Measurements from ENCODE around the gene MAN1B1.

Gene MAN1B1

DNA sequence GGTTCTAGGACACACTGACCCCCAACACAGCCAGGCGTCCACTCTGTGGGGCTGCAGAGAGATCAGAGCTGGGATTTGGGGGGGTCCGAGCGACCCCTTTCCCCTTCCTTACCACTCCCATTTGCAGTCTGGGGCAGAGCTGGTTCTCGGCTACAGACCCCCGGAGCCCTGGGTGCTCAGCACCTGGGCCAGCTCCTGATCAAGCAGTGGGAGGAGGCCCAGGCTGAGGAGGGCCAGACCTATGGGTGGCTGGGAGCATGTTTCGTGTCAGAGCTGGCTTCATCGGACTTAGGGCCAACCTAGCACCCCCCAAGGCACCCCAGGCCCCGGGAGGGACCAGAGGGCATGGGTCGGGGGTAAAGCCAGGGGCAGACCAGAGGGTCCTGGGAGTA, 59.7 kb downstream of the MAN1B1 start:
- DNase-seq (ENCODE audit: low spot score), result no peak

DNA sequence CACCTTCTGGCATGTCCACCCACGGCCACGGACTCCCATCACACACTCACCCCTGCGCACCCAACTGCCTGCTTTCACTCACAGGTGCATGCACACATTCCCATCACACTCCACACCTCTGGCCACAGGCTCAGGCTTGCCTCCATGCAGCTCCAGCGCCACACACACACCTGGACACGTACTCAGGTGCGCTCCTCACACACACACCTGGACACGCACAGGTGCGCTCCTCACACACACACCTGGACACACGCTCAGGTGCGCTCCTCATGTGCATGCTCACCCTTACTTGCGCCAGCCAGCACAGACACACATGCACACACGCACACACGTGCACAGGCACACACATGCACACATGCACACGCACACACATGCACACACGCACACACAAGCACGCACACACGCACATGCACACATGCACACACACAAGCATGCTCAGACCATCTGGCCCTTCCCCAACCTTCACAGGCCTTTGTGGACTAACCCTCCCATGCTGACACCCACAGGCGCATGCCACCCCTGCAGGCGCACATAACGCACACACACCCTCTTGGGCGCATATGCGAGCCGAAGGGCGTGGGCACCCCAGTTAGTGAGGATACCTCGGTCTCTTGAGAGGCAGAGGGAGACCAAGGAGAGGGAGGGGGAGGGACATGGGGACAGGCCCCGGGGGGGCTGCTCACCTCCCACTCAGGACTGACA, 60.5 kb downstream of the MAN1B1 start:
- no peak for DNase-seq (ENCODE audit: low spot score)

DNA sequence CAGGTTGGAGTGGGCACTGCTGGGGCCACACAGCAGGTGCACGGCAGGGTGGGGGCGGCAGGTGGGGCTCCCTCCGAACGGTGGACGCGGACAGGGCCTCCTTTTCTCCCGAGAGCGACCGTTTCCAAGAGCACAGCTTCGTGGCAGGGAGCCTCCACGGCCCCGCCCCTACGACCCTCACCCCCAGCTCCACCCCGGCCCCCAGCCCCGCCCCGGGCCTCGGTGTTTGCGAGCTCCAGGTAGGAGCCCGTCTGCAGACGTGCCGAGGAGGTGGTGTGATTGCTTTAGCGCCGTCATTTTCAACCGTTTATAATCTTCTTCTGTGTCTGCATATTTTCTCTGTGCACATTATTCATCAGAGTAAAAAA, 61.0 kb downstream of the MAN1B1 start:
- no peak for DNase-seq (ENCODE audit: low spot score)

DNA sequence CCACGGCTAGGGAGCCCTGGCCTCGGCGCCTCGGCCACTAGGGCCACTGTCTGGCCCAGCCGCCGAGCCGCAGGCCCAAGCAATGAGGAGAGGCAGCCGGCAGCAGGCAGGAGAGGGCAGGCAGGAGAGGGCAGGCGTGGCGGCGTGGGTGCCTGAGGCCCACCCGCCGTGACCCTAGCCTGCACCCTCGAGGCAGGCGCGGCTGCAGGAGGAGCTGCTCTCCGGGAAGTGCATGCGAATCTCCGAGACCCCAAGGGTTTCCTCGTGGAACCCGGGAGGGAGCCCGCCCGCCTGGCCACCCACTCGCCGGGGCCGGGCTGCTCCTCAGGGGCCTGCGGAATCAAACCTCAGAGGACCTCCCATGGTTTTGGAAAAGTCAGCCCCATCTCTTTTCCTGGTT, 61.5 kb downstream of the MAN1B1 start:
- DNase-seq (ENCODE audit: low spot score), result no peak

DNA sequence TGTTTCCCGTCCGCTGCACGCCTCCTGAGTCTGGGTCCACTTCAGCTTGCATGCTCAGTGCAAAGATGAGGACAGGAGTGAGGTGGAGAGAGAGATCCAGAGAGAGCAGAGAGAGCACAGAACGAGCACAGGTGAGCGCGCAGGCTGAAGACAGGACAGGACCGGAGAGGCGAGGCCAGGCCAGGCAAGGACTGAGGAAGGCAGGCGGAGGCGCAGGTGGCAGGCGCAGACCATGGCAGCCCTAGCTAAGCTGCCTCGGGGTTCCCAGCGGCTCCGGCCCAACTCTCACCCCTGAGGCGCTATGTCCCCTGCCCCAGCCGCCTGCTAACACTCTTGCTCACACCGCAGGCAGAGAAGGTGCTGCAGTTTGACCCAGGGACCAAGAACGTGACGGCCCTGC, 61.9 kb downstream of the MAN1B1 start:
- no peak for DNase-seq (ENCODE audit: low spot score)

DNA sequence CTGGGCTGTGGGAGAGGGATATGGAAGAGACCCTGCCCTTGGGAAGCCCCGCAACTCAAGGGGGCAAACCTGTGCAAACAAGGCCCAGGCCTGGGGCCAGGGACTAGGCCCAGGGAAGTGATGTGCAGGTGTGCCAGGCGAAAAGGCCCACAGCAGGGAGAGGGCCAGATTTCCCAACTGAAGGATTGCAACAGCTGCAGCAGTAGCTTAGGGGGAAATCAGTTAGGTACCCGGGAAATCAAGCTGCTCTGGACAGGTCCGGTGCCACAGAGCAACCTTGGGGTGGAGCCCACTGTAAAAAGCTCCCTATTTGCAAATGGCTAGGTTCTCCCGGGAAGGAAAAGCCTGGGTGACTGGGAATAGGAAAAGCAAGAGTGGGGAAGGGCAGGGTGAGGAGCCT, 62.6 kb downstream of the MAN1B1 start:
- no peak for DNase-seq (ENCODE audit: low spot score)

DNA sequence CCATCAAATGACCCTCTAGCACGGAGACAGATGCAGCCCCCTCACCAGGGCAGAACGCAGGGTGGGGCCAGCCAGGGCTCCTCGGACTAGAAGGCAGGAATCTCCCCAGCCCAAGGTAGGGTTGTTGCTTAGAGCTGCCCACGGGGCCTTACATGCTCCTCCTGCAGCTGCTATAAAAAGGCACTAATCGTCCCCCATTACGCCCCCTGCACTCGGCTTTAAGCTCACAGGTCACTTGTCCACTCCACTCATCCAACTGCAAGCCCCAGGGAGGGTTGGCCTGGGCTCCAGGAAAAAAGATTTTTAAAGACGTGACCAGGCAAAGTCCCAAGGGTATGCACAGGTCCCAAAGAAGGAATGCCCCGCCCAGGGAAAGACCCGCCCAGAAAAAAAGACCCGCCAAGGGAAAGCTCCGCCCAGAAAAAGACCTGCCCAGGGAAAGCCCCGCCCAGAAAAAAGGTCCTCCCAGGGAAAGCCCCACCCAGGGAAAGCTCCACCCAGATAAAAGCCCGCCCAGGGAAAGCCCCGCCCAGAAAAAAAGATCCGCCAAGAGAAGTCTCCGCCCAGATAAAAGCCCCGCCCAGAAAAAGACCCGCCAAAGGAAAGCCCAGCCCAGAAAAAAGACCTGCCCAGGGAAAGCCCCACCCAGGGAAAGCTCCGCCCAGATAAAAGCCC, 63.3 kb downstream of the MAN1B1 start:
- no peak for DNase-seq (ENCODE audit: low spot score)

DNA sequence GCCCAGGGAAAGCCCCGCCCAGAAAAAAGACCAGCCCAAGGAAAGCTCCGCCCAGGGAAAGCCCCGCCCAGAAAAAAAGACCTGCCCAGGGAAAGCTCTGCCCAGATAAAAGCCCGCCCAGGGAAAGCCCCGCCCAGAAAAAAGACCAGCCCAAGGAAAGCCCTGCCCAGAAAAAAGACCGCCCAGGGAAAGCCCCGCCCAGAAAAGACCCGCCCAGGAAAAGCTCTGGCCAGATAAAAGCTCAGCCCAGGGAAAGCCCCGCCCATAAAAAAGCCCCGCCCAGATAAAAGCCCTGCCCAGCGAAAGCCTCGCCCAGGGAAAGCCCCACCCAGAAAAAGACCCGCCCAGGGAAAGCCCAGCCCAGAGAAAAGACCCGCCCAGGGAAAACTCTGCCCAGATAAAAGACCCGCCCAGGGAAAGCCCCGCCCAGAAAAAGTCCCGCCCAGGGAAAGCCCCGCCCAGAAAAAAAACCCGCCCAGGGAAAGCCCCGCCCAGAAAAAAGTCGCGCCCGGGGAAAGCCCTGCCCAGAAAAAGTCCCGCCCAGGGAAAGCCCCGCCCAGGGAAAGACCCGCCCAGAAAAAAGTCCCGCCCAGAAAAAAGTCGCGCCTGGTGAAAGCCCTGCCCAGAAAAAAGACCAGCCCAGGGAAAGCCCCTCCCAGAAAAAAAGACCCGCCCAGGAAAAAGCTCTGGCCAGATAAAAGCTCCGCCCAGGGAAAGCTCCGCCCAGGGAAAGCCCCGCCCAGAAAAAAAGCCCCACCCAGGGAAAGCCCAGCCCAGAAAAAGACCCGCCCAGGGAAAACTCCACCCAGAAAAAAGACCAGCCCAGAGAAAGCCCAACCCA, 64.1 kb downstream of the MAN1B1 start:
- DNase-seq (ENCODE audit: low spot score), result no peak

DNA sequence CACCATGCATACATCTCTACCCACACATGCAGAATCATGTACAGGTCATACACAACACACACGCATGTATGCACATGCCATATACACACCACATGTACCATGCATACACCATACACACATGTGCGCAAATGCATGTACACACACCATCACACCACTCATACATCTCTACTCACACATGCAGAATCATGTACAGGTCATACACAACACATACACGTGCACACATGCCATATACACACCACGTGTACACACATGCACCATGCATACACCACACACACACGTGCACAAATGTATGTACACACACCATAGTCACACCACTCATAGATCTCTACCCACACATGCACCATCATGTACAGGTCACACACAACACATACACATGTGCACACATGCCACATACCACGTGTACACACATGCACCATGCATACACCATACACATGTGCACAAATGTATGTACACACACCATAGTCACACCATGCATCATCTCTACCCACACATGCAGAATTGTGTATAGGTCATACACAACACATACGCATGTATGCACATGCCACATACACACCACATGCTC, 66.1 kb downstream of the MAN1B1 start:
- DNase-seq (ENCODE audit: low spot score), result no peak

DNA sequence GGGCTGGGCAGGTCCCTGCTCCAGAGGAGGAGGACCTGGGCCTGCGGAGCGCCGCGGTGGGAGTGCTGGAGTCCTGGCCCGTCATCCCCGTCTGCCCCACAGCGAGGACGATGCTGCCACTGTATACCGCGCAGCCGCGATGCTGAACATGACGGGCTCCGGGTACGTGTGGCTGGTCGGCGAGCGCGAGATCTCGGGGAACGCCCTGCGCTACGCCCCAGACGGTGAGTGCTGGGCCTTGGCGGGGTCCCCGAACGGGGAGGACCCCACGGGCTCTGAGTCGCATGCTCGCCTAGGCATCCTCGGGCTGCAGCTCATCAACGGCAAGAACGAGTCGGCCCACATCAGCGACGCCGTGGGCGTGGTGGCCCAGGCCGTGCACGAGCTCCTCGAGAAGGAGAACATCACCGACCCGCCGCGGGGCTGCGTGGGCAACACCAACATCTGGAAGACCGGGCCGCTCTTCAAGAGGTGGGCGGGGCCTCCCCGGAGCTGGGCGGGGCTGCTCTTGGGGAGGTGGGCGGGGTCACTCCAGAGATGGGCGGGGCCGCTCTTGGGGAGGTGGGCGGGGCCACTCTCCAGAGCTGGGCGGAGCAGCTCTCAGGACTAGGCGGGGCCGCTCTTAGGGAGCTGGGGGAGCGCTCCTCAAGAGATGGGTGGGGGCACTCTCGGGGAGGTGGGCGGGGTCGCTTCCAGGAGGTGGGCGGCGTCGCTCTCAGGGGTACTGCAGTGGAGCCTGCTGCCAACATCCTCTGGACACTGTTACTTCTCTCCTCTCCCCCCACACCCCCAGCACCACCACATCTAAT, 70.0 kb downstream of the MAN1B1 start:
- no peak for DNase-seq (ENCODE audit: low spot score)

DNA sequence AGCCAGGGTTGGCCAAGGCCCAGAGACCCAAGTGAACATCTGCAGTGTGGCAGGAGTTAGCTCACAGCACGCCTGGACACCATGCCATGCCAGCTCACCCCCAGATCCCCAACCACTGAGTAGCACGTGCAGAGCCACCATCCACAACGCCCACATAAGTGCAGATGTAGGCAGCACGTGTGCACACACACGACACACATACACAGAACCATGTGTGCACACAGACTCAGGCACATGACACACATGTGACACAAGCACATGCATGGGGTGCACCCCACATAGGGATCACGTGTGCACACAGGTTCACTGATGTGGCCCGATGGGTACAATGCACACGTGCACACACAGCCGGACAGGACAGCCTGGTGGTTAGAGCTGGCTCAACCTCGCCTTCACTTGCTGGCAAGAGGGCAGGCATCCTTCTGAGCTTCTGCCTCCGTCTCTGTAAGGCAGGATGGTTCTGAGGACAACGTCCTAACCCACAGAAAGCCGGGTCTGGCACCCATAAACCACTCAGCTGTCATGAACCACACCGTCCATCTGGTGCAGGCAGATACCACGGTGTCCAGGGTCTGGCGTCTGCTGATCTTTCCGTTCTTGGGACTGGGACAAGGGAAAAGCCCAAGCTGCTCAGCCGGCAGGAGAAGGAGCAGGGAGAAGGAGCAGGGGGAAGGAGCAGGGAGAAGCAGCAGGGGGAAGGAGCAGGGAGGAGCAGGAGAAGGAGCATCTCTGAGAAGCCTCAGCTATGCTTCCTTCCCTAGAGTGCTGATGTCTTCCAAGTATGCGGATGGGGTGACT, 71.0 kb downstream of the MAN1B1 start:
- DNase-seq (ENCODE audit: low spot score), result no peak

DNA sequence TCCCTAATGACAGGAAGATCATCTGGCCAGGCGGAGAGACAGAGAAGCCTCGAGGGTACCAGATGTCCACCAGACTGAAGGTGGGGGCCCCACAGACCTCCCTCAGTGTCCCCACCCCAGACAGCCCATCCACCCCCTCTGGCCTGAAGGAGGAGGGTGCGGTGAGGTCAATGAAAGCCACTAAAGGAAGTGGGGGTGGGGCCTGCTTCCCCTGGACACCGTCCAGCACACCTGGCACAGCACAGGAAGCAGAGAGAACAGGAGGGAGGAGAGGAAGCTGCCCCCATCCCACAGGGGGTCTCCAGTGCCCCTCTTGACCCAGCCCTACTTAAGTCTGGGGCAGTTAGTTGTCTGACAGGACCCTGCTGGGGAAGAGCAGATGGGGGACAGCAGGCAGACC, 71.8 kb downstream of the MAN1B1 start:
- no peak for DNase-seq (ENCODE audit: low spot score)

All from pons (tissue), 1 donor.